HS-27A (cell line): ENCODE data around the gene SLAIN1.

Source experiments
- DNase-seq: peaks from one replicate; pipeline ENCODE4 v3.0.0-alpha.2; 2012; ENCODE audit warnings: low read depth, missing footprints

The SLAIN1 gene

GRCh38 chr13:77751513-77752456, 54.3 kb downstream of the SLAIN1 start:
- peak; percentile 3 for DNase-seq

DNA sequence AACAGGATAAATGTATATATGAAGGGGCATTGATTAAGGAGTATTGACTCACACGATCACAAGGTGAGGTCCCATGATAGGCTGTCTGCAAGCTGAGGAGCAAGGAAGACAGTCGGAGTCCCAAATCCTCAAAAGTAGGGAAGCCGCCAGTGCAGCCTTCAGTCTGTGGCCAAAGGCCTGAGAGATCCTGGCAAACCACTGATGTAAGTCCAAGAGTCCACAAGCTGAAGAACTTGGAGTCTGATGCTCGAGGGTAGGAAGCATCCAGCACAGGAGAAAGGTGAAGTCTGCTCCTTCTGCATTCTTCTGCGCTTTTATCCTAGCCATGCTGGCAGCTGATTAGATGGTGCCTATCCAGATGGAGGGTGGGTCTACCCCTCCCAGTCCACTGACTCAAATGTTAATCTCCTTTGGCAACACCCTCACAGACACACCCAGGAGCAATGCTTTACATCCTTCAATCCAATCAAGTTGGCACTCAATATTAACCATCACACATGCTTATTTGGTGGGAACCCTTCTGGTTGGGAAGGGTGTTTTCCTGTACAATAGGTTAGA, 55.1 kb downstream of the SLAIN1 start:
- DNase-seq: no peak

DNA sequence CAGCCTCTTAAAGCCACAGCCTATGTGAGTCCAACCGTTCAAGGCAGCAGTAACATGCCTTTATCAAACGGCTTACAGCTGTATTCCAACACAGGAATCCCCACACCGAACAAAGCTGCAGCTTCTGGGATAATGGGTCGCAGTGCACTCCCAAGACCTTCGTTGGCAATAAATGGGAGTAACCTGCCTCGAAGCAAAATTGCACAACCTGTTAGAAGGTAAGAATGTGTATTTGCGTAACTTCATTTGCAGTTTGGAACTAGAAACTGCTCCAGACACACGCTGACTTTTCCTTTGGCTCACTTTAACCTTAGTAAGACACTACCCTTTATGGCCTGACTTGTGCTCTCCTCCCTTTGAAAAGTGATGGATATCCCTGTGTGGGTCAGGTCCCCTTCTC, 63.4 kb downstream of the SLAIN1 start:
- DNase-seq: no peak

DNA sequence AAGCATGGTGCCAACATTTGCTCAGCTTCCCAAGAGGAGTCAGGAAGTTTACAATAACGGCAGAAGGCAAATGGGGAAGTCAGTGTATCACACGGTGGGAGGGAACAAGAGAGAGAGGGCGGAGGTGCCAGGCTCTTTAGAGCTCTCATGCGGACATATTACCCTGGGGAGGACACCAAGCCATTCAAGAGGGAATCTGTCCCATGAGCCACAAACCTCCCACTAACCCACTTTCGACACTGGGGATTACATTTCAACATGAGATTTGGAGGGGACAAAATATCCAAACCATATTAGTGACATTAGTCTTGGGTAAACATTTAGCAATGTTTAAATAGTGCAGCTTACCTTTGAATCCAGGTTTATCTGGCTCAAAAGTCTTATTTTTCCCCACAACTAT, 69.9 kb downstream of the SLAIN1 start:
- DNase-seq: no peak

GRCh38 chr13:77774181-77774580, 76.7 kb downstream of the SLAIN1 start:
- DNase-seq: no peak

DNA sequence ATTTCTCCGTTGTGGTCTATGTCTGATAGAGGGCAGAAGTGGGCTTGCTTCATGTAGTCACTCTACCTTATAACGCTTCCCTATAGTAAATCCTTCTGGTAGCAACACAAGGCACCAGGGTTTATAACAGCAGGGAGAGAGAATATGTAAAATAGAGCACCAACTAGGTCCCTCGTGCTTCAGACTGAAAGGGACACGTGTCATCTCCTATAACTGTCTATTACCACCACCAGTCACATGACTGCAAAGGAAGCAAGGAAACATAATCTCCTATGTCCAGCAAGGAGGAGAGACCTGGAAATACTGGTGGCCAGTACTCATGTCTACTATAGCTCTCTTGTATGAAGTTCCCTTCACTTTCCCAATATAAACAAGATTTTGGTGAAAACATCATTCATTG, 79.2 kb downstream of the SLAIN1 start:
- DNase-seq: no peak

GRCh38 chr13:77779552-77780272, 82.2 kb downstream of the SLAIN1 start:
- peak; percentile 1 for DNase-seq

- DNase-seq: no peak
Observed at GRCh38 chr13:77781808-77782207, 84.3 kb downstream of the SLAIN1 start.

DNA sequence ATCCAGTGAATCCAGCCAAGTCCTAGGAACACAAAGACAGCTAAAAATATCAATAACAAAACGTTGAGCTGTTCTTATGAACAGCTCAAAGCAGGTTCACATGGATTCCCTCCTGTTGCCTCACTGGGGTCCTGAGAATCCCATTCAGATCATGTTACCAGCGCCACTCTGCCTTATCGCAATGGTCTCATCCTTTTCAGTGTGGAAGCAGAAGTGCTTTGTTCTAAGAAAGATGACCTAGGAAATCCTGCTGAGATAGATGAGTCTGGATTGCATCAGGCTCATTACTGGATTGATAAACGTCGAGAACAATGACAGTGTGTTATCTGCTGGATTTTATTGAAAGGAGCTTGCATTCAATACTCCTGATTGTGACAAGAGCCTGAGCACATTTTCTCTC, 87.0 kb downstream of the SLAIN1 start:
- no peak for DNase-seq

- no peak for DNase-seq
Observed at GRCh38 chr13:77786695-77787287, 89.3 kb downstream of the SLAIN1 start.

DNA sequence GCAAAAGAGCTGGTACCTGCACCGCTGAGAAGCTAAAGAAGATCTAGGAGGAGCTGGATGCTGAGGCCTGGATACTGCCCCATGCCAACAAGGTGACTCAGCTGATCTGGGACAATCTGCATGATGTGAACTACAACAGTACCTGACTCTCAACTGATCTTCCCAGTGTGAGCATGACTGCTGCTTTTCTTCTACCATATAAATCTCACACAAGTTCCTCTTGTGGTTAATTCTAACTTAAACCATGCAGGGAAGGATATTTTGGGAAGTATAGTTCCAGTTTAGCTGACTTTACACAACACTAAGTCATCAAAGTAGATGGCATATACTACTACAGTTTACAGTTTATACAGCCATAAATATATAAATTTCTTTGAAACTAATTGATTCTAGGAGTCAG, 91.9 kb downstream of the SLAIN1 start:
- DNase-seq: no peak

- DNase-seq: no peak
Observed at GRCh38 chr13:77800219-77800618, 102.7 kb downstream of the SLAIN1 start.

- no peak for DNase-seq
Observed at GRCh38 chr13:77806518-77806917, 109.0 kb downstream of the SLAIN1 start.

DNA sequence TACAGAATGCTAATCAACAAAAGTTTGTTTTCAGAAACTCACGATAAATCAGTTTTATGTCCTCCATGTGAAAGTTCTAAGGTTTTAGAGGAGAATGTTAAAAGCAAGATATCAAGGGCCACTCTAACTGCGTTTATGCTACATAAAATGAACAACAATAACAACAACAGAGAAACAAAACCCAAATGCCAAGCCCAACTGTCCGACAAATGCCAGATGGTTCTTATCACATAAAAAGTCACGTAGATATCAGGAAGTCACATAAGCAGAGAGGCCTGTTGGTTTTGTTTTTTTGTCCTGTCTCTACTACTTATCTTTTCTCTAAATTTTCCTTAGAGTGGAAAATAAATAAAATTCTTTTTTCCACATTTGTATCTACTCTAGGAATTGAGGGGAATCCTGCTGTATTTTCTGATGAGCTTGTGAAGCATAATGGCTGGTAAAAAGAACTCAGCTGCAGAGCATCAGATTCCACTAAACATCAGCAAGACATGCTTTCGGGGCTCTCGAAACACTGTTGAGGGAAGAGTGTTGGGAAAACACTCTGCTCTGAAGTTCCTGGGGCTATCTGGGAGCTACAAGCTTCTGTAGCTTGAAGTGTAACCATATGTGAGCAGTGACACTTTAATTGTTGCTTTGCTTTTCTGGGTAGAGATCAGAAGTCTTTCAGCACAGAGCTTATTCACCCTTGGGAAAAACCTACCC, 110.1 kb downstream of the SLAIN1 start:
- no peak for DNase-seq

GRCh38 chr13:77810430-77810829, 112.9 kb downstream of the SLAIN1 start:
- DNase-seq: no peak

DNA sequence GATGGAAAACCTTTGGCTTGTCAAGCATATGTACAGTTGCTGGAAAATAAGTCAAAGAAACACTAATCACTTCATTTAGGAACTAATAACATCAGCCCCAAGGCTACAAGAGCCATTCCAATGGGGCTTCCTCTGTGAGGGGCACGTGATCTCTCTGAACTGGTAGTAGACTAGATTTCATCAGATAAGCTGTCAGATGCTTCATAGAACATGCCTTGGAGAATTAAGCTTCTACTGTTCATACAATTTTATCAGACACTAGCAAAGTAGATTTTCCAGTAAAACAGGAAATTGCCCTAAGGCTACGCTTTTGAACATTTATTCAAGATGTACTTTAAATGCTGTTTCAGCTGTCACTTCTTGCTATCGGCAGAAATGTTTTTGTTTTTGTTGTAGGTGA, 113.4 kb downstream of the SLAIN1 start:
- no peak for DNase-seq

DNA sequence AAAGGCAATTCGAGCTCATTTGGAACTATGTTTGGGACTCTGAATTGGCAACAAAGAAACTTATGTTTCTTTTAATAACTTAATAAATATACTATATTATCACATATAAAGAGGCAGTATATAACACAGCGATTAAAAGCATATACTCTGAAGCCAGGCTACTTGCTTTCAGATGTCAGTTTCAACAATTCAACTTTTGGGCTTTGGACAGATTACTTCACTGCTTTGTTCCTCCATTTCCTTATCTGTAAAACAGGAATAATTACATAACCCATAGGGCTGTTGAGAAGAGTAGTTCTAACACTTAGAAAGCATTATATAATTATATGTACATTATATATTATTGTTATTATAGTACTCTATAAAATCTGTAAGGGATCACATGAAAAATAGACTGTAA, 113.9 kb downstream of the SLAIN1 start:
- no peak for DNase-seq

- DNase-seq: no peak
Observed at GRCh38 chr13:77811981-77812380, 114.5 kb downstream of the SLAIN1 start.
